SK-N-SH treated with all-trans-retinoic acid at 6 μM for 48 hours (cell line): ENCODE measurements around the gene AP3S2.

Source experiments
- ARNTL ChIP-seq: fragments of 450-650 bp; formaldehyde crosslinking; IDR thresholded peaks from 2 replicates; pipeline ENCODE4 v1.5.0; 2020; ENCODE audit warnings: low read depth, mild to moderate bottlenecking, moderate library complexity, borderline replicate concordance
- CSDC2 ChIP-seq: fragments of 250-450 bp; sonication (Bioruptor Pico); IDR thresholded peaks from 2 replicates; pipeline ENCODE4 v1.5.0; 2020; ENCODE audit warnings: mild to moderate bottlenecking, moderate library complexity
- PPARA ChIP-seq: fragments of 250-450 bp; sonication (Bioruptor Pico); IDR thresholded peaks from 2 replicates; pipeline ENCODE4 v1.5.0; 2020; ENCODE audit warnings: mild to moderate bottlenecking, borderline replicate concordance
- RARB ChIP-seq: fragments of 250-450 bp; sonication (Bioruptor Pico); IDR thresholded peaks from 2 replicates; pipeline ENCODE4 v1.8.0; 2021; ENCODE audit warnings: mild to moderate bottlenecking, moderate library complexity
- SNAI2 ChIP-seq: fragments of 250-450 bp; sonication (Bioruptor Pico); IDR thresholded peaks from 2 replicates; pipeline ENCODE4 v1.5.0; 2020; ENCODE audit warnings: mild to moderate bottlenecking, moderate library complexity
- ZFP30 ChIP-seq: fragments of 450-650 bp; formaldehyde crosslinking; IDR thresholded peaks from 2 replicates; pipeline ENCODE4 v1.5.0; 2022; ENCODE audit warnings: mild to moderate bottlenecking, moderate library complexity
- TF ChIP-seq, protein P1 (sequence below): fragments of 250-450 bp; sonication (Bioruptor Pico); IDR thresholded peaks from 2 replicates; pipeline ENCODE4 v1.8.0; 2021; ENCODE audit warnings: low read depth, mild to moderate bottlenecking, moderate library complexity, borderline replicate concordance
- TF ChIP-seq, protein P2 (sequence below): fragments of 250-450 bp; sonication (Bioruptor Pico); IDR thresholded peaks from 2 replicates; pipeline ENCODE4 v1.8.0; 2020; ENCODE audit warnings: mild to moderate bottlenecking, moderate library complexity, borderline replicate concordance
- TF ChIP-seq, protein P3 (sequence below): fragments of 250-450 bp; sonication (Bioruptor Pico); IDR thresholded peaks from 2 replicates; pipeline ENCODE4 v1.5.0; 2020; ENCODE audit warnings: mild to moderate bottlenecking, moderate library complexity

- TF ChIP-seq SNAI2 (CRISPR knock-in tag) (no peak), CSDC2 (CRISPR knock-in tag) (no peak), ZFP30 (no peak), RARB (no peak), ARNTL (CRISPR knock-in tag) (no peak), PPARA (CRISPR knock-in tag) (no peak)
- TF ChIP-seq, protein P1, sequence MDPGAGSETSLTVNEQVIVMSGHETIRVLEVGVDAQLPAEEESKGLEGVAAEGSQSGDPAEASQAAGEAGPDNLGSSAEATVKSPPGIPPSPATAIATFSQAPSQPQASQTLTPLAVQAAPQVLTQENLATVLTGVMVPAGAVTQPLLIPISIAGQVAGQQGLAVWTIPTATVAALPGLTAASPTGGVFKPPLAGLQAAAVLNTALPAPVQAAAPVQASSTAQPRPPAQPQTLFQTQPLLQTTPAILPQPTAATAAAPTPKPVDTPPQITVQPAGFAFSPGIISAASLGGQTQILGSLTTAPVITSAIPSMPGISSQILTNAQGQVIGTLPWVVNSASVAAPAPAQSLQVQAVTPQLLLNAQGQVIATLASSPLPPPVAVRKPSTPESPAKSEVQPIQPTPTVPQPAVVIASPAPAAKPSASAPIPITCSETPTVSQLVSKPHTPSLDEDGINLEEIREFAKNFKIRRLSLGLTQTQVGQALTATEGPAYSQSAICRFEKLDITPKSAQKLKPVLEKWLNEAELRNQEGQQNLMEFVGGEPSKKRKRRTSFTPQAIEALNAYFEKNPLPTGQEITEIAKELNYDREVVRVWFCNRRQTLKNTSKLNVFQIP (CRISPR knock-in tag), result no peak
- TF ChIP-seq, protein P2, sequence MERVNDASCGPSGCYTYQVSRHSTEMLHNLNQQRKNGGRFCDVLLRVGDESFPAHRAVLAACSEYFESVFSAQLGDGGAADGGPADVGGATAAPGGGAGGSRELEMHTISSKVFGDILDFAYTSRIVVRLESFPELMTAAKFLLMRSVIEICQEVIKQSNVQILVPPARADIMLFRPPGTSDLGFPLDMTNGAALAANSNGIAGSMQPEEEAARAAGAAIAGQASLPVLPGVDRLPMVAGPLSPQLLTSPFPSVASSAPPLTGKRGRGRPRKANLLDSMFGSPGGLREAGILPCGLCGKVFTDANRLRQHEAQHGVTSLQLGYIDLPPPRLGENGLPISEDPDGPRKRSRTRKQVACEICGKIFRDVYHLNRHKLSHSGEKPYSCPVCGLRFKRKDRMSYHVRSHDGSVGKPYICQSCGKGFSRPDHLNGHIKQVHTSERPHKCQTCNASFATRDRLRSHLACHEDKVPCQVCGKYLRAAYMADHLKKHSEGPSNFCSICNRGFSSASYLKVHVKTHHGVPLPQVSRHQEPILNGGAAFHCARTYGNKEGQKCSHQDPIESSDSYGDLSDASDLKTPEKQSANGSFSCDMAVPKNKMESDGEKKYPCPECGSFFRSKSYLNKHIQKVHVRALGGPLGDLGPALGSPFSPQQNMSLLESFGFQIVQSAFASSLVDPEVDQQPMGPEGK (CRISPR knock-in tag), result no peak
- TF ChIP-seq, protein P3, sequence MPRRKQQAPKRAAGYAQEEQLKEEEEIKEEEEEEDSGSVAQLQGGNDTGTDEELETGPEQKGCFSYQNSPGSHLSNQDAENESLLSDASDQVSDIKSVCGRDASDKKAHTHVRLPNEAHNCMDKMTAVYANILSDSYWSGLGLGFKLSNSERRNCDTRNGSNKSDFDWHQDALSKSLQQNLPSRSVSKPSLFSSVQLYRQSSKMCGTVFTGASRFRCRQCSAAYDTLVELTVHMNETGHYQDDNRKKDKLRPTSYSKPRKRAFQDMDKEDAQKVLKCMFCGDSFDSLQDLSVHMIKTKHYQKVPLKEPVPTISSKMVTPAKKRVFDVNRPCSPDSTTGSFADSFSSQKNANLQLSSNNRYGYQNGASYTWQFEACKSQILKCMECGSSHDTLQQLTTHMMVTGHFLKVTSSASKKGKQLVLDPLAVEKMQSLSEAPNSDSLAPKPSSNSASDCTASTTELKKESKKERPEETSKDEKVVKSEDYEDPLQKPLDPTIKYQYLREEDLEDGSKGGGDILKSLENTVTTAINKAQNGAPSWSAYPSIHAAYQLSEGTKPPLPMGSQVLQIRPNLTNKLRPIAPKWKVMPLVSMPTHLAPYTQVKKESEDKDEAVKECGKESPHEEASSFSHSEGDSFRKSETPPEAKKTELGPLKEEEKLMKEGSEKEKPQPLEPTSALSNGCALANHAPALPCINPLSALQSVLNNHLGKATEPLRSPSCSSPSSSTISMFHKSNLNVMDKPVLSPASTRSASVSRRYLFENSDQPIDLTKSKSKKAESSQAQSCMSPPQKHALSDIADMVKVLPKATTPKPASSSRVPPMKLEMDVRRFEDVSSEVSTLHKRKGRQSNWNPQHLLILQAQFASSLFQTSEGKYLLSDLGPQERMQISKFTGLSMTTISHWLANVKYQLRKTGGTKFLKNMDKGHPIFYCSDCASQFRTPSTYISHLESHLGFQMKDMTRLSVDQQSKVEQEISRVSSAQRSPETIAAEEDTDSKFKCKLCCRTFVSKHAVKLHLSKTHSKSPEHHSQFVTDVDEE (CRISPR knock-in tag), result no peak
Observed at GRCh38 chr15:89806559-89807550, 86.9 kb downstream of the AP3S2 start.
